Stimulated activated CD8-positive, alpha-beta memory T cell treated with anti-CD3 and anti-CD28 coated beads, Interleukin-7, amount 100 ng/mL, for 24 hours (primary cell): ENCODE data around the gene RUNX1.

ENCODE experiments used
- DNase-seq: peaks from one replicate; pipeline ENCODE4 v3.0.0-alpha.2; 2020; ENCODE audit warnings: low read depth

The RUNX1 gene

DNA sequence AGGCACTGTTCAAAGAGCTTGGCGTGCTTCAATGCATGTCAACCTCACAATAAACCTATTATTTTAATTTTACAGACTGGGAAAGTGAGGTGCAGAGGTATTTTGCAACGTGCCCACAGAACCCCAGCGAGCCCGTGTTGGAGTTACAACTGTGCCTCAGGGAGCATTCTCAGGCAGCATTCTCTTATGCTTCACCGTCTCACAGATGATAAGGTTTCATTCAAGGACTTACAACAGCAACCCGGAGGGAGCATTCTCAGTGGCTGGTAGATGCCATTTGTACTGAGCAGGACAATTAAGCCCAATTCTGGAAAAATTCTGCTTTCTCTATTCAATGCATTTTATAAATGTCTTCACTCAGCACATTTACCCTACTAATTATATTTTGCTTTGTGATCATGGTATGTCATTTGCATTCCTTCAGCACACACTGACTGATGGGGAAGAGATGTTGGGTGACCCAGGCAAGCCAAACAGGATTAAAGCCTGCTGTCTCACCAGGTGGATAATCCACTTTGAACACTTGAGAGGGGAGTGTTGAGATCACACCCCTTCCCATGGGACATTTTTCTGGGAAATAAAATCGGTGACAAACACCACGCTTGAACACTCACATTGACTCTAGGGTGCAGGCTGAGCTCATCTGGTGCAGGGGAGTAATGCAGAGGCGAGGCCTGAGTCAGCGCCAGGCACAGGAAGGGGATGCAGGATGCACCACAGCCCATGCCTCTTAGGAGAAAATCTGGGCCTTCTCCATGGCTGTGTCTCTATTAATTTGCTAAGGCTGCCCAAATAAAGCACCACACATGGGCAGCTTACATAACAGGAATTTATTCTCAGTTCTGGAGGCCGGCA lies 266.4 kb downstream of the RUNX1 start:
- no peak for DNase-seq

DNA sequence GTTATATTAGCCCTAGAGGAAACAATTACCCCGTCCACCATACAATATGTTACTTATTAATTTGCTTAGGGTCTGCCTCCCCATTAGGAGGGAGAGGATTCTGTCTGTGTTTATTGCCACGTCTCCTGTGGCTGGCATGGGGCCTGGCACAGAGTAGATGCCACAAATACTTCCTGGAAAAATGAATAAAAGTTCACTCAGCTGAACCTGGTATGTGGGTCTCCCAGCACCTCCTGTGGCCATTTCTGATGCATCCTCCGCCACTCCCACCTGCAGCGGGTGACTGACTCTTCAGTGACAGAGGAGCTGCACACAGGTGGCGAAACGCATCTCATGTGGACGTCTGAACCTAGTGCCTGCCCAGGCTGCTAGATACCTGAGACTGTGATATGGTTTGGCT lies 267.6 kb downstream of the RUNX1 start:
- DNase-seq = no peak

DNA sequence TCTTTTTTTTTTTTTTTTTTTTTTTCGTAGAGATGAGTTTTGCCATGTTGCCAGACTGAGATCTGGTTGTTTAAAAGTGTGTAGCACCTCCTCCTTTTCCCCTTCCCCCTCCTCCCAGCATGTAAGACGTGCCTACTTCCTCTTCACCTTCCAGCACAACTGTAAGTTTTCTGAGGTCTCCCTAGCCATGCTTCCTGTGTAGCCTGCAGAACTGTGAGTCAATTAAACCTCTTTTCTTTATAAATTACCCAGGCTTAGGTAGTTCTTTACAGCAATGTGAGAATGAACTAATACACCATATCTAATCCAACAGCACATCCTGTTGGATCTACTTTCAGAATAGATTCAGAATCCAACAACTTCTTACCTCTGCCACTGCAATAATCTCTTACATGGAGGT lies 269.2 kb downstream of the RUNX1 start:
- no peak for DNase-seq

DNA sequence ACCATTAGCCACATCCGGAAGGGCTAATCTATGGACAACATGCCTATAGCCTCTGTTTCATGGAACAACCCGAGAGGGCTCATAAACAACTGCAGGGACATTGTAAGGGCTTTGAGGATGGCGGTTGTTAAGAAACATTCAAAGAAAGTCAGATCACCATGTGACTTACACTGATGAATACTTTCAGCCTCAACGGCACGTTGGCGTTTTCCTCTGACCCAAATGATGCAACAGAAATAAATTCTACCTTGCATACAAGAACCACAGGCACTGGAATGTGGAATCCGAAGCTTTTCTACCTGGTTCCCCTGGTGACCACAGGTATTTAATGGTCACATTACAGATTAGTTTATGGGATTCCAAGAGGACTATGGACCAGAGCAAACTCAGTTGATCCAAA lies 273.3 kb downstream of the RUNX1 start:
- no peak for DNase-seq

DNA sequence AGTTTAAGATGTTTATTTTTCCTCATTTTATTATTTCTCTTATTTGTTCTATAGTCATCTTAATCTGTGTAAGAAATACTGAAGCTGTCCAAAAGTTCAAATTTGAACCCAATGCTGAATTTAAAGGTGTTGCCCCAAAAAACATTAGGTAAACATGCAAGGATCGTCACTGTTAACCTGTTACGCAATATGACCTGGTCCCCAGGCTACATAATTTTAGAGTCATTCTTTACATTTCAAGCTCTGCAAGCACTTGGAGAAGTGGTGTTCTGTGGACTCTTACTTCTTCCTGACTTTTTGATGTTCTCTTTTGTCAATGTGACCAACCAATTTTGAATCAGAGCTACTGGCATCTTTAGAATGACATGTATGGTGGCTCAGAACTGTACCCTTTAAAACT lies 274.4 kb downstream of the RUNX1 start:
- DNase-seq = no peak

DNA sequence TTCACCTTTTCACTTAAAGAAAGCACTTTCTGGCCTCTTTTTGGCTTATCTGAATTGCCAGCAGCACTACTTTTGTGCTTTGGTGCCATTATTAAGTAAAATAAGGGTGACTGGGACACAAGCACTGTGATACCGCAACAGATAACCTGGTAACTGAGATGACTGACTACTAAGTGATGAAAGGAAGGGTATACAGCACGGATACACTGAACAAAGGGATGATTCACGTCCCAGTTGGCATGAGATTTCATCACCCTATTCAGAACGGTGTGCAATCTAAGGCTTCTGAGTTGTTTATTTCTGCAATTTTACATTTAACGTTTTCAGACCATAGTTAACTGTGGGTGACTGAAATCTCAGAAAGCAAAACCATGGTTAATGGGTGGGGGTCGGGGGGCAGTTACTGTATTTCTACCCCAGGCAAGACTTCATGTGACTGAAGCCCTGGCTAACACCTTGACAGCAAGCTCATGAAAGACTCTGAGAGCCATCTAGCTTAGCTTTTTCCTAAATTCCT lies 277.5 kb downstream of the RUNX1 start:
- DNase-seq = no peak

DNA sequence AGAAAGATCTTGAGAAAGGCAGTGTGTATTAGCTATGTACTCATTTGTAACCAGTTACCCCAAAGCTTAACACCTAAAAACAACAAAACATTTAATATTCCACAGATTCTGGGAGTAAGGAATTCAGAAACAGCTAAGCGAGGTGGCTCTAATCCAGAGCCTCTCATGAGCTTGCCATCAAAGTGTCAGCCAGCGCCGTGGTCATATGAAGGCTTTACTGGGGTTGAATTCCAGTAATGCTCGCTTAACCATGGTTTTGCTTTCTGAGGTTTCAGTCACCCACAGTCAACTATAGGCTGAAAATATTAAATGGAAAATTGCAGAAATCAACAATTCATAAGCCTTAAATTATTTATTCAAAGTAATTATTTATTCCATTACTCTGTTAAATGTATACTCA lies 278.5 kb downstream of the RUNX1 start:
- no peak for DNase-seq

DNA sequence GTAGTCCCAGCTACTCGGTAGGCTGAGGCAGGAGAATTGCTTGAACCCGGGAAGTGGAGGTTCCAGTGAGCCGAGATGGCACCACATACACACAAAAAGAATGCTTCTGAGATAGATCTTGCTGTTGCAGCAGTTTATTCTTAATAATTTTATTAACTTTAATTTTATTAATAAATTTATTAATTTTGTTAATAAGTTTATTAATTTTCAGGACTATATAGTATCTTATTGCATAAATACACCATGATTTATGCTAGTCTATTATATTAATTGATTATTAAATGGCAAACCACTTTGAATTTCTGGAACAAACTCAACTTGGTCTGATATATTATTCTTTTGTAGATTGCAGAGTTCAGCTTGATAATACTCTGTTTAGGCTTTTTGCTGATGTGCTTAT lies 280.8 kb downstream of the RUNX1 start:
- no peak for DNase-seq

DNA sequence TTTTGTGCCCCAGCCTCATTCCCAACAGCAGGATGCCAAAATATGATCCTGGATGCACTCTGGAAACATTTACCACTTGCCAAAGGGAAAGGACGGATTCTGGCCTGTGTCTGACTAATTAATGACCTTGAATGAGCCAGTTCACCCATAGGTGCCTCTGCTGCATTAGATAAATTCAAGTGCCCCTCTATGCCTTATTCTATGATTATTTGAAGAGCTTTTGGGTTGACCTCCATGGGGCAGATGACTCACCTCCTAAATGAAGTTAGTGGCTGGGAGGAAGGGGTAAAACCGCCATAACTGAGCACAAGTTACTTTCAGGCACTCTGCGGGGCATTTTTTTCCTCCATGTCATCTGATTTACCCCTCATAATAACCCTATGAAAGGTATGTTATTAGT lies 282.2 kb downstream of the RUNX1 start:
- no peak for DNase-seq

DNA sequence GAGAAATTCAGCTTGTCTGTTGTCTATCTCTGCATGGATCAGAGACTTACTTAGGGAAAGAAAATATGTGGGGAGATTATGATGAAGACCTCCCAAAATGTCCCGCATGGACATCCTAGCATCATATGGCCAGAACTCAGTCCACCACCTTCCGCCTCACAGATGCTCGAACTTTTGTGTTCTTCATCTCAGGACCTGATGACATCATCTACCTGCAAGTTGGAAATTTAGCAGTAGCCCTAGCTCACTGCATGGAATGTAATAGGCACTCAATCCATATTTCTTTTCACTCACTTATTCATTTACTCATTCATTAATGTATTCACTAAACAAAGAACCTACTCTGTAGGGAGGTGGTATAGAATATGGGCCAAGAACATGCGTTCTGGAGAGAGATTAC lies 283.5 kb downstream of the RUNX1 start:
- DNase-seq = no peak

DNA sequence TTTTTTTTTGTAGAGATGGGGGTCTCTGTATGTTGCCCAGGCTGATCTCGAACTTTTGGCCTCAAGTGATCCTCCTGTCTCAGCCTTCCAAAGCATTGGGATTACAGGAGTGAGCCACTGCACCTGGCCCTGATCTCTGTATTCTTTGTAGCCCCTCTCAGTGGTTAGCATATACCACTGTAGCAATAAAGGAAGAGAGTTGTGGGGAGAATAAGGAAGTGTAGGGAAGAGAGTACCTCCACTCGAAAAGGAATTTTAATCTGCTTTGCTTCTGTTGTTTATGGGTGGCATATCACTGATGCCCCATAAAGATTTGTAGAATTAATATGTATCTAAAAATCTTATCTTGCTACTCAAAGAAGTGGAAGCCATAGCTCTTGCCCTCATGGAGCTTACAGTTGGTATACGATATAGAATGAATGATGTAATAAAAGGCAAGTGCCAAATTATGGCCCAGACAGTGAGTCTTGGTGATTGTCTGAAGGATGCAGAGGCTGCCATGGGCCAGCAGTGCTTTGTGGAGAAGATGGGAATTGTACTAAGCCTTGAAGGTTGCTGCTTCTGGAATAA lies 284.3 kb downstream of the RUNX1 start:
- DNase-seq = no peak

DNA sequence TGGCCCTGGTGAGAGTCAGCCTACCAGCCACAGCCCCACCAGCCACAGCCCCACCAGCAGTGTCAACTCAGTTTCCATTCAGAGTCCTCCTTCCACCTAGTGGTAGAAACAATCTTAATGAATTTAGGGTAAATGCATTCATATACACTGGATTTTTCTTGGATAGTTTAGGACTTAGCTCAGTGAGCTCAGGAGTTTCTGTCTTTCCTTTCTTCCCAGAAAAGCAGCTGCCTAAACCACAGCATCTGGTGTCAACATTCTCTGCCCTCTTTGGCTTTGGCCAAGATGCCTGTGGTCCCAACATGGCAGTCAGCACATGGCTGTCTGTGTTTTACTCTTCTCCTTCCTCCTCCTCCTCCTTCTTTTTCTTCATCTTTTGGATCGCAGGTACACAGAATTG lies 286.3 kb downstream of the RUNX1 start:
- no peak for DNase-seq

DNA sequence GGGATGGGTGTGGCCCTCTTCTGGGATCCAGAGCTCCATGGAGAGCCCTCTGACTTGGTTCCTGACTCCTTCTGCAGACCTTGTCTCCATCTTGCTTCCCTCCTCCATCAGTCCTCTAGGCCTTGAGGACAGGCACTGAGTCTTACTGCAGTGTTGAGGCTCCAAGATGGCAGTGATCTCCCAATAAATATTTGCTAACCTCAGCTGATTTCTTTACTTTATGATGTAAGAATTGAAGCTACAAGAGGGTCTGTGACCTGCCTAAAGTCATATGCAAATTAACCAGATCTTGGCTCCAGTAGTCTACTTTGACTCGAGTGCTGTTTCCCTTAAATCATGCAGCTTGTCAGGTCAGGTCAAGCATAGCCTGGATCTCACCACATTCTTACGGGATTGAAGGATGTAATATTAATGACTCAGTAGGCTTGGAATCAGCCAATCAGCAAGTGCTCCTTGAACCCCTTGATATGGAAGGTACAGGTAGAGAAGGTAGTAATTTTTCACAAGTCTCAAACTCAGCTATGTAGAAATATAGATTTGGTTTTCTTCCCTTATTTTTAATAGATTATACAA lies 287.3 kb downstream of the RUNX1 start:
- no peak for DNase-seq

DNA sequence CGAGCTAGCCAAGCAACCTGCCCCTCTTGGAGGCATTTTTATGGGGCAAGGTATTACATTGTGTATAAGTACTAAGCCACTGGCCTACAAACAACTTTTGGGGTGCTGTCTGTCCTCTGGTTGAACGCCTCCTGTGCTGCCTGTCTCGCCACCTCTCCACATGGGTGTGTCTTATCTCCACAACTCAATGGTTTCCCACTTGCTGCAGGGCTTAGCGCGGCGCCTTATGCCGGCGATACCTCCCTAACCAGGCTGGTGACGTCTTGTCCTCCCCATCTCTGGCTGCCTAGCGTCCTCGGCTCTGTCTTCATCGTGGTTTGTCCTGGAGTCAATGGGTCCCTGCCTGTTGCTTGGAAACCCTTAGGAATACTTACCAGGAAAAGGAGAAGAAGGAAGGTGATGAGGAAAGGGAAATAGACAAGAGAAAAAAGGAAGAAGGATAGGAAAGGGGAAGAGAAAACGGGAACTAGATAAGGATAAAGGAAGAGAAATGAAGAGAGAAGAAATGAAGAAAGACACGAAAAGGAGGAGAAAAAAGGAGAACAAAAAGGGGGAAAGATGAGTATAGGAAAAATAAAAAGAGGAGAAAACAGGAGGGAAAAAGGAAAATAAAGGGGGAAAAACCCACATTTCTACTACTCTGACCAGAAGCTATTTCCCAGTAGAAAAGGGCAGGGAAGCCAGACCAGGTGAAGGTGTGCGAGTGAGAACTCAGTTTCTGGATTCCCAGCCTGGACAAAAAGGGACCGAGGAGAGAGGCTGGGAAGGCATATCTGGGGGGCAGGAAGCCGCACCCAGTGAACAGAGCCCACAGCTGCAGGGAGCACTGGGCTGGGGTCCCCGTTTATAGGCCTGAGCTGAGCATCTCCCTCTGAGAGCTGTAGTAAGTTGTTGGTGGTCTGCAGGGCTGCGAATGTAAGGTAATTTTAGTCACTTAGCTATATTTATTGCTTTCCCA lies 294.1 kb downstream of the RUNX1 start:
- DNase-seq = no peak

DNA sequence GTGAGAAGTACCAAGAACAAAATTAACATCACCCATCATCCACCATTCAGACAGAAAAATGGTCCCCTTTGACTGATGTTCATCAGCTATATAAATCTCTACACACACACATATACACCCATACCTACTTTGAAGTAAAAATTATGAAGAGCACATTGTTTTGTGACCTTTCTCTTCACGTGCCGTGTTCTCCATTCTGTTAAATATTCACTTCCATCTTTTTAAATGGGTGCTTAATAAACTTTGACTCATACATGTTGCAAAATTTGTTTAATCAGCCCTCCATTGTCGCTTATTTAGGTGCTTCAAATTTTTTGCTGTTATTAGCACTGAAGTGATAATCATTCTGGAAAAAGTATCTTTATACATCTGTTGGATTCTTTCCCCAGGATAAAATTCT lies 300.2 kb downstream of the RUNX1 start:
- DNase-seq = no peak

DNA sequence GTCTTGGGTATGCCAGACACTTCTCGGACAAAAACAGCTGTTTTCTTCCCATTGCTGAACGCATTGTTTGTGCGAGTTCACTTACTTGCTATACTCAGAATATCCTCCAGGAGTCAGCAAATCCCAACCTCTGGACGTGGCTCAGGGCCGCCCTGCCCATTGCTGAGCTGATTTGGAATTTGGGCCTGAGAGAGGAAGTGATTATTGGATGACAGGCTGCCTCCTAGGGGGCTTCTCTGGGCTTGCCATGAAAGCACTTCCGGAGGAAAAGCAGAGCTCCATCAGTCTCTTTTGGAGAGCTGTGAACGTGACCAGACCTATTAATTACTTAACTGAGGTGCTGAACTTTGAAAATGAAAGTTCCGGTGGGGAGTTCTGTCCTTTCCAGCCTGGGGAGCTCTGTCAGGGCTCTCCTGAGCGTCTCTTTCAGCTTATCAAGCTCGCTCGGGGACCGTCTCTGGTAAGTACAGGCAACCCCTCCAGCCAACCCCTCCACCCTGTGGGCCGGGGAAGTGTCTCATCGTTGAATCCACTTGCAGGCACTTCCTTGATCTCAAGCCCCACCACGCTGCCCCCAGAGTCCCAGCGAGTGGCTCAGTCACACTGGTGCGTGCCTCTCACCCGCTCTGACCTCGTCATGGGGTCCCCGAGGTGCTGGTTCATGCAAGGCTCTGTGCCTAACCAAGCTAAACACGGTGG lies 303.4 kb downstream of the RUNX1 start:
- DNase-seq = no peak

DNA sequence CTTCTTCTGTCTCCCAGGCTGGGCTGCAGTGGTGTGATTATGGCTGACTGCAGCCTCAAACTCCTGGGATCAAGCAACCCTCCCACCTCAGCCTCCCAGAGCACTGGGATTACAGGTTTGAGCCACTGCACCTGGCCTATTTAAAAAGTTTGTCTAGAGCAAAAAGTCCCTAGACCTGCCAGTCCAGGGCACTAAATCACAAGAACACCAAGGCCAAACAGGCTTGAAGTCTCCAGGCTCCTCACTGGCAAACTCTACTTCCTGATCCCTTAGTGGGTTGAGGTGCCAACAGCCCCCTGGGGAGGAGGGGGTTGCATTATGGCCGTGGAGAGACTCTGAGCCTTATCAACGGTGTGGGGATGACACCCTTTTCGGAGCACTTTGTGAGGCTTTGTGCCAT lies 304.3 kb downstream of the RUNX1 start:
- DNase-seq = no peak

DNA sequence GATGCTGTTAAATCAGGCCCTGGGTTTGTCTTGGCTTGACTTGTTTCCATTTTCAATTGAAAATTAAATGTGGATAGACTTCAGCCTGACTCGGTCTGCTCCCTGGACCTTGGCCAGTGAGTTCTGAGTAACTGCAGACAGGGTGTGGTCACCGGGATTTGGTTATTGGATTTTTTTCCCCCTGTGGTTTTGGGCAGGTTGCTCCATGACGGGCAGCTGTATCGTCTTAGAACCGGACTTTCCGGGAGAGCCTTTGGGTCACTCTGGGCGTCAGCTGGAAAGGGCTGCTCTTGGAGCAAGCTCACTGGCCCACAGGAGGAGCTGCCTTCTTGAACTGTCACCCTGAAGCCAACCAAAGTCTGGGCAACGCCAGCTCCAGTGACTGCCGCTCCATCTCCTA lies 305.3 kb downstream of the RUNX1 start:
- DNase-seq = no peak

DNA sequence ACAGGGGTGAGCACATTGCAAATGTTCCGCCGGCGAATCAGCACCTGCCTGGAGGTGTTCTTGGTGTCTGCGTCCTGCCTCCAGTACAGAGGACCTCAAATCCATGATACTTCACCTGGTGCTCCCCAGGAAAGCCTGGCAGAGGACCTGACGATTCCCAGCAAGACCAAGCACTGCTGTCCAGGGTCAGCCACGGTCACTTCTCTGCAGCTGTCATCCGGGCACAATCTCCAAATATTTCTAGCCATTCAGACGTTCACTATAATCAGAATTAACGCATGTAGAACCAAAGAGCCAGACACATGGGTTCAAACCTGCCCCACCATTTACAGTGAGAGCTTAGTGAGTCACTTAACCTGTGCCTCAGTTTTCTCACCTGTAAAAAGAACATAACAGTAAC lies 305.8 kb downstream of the RUNX1 start:
- DNase-seq = no peak

DNA sequence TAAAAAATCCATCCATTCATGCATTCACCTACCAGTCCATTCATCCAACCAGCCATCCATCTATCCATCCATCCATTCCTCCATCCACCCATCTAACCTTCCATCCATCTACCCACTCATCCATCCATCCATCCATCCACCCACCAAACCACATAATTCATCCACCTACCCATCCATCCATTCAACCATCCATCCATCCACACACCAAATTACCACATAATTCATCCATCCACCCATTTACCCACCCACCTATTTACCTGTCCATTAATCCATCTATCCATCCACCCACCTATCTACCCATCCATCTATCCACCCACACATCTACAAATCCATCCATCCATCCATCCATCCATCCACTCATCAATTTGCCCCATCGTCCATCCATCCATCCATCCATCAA lies 308.9 kb downstream of the RUNX1 start:
- no peak for DNase-seq
